A549 (cell line): ENCODE data around the gene DARS1. TPM values are rescaled to one million over a fixed set of nuclear protein-coding genes. Genes with fewer than 3 reads are reported as not detected.

ENCODE experiments used
- ATAC-seq, 2 experiments: fragments of 200-7000 bp in 1 of 2; fragments of >200 bp in 1 of 2; cut with Nextera tagmentation in 1 of 2; cut with Tn5 transposase in 1 of 2; 3 replicates each; pipeline versions ENCODE4 v1.8.0 to v1.9.1; 2018 to 2020; ENCODE audit warnings: mild to moderate bottlenecking in 1 of 2, moderate library complexity in 1 of 2
- CTCF ChIA-PET: fragments of 300-600 bp; sonication (Branson Sonifier 250); formaldehyde crosslinking; extraction: SDS; loops from one replicate; lab custom pipeline; 2021; ENCODE audit warnings: antibody characterized with exemption, inconsistent platforms; lab: Yijun Ruan, JAX
- POLR2A ChIA-PET: fragments of 350-600 bp; formaldehyde crosslinking; extraction: SDS; loops from one replicate; lab custom pipeline; 2021; ENCODE audit warnings: antibody characterized with exemption, inconsistent platforms; lab: Yijun Ruan, JAX
- DNase-seq, 2 experiments: peaks; one replicate each; pipeline versions ENCODE4 v3.0.0 to v3.0.0-alpha.2; 2011 to 2016; ENCODE audit warnings: low read depth in 1 of 2, low spot score in 1 of 2
- FAIRE-seq: peaks from 2 replicates; lab custom pipeline; 2011; peaks lifted over from hg19 to GRCh38; lab: Jason Lieb, UNC
- H3K27ac ChIP-seq, 2 experiments: fragments of >200 bp; sonication (Bioruptor Twin); formaldehyde crosslinking; 3 replicates each; pipeline ENCODE4 v1.5.1; 2016 to 2017
- H3K4me1 ChIP-seq: fragments of >200 bp; sonication (Bioruptor Twin); formaldehyde crosslinking; 3 replicates; pipeline ENCODE4 v1.6.1; 2016
- H3K4me2 ChIP-seq: fragments of >200 bp; sonication (Bioruptor Twin); formaldehyde crosslinking; 3 replicates; pipeline ENCODE4 v1.6.1; 2016
- H3K4me3 ChIP-seq: fragments of >200 bp; sonication (Bioruptor Twin); formaldehyde crosslinking; 3 replicates; pipeline ENCODE4 v1.5.1; 2016
- H3K9me3 ChIP-seq: fragments of >200 bp; sonication (Bioruptor Twin); formaldehyde crosslinking; 3 replicates; pipeline ENCODE4 v1.6.1; 2016
- ATOH8 ChIP-seq: fragments of 250-450 bp; sonication (Bioruptor Pico); IDR thresholded peaks from 2 replicates; pipeline ENCODE4 v1.5.0; 2020; ENCODE audit warnings: low read depth, mild to moderate bottlenecking, moderate library complexity
- BCL3 ChIP-seq: fragments of >200 bp; sonication (Bioruptor Twin); formaldehyde crosslinking; IDR thresholded peaks from 3 replicates; pipeline ENCODE4 v1.6.1; 2016
- FOSB ChIP-seq: fragments of 250-450 bp; sonication (Bioruptor Pico); IDR thresholded peaks from 2 replicates; pipeline ENCODE4 v1.5.0; 2020; ENCODE audit warnings: mild to moderate bottlenecking, moderate library complexity
- FOSL2 ChIP-seq, 2 experiments: fragments of 450-650 bp in 1 of 2; fragments of >200 bp in 1 of 2; sonication (Bioruptor Twin) in 1 of 2; formaldehyde crosslinking; IDR thresholded peaks; 2 replicates each; pipeline versions ENCODE4 v1.5.0 to v1.6.1; 2016 to 2020; ENCODE audit warnings: mild to moderate bottlenecking in 1 of 2, moderate library complexity in 1 of 2
- HDAC2 ChIP-seq: fragments of 200-600 bp; sonication (generic); IDR thresholded peaks from 2 replicates; pipeline ENCODE4 v1.6.1; 2016
- HOXA7 ChIP-seq: fragments of 250-450 bp; sonication (Bioruptor Pico); IDR thresholded peaks from 2 replicates; pipeline ENCODE4 v1.5.0; 2020; ENCODE audit warnings: mild to moderate bottlenecking, moderate library complexity
- HOXB5 ChIP-seq: fragments of 250-450 bp; sonication (Bioruptor Pico); IDR thresholded peaks from 2 replicates; pipeline ENCODE4 v1.5.0; 2020; ENCODE audit warnings: mild to moderate bottlenecking, moderate library complexity
- JUNB ChIP-seq: fragments of >200 bp; sonication (Bioruptor Twin); formaldehyde crosslinking; IDR thresholded peaks from 2 replicates; pipeline ENCODE4 v1.6.1; 2016
- KDM1A ChIP-seq: fragments of 200-600 bp; sonication (generic); IDR thresholded peaks from 2 replicates; pipeline ENCODE4 v1.6.1; 2016; ENCODE audit warnings: low read depth, mild to moderate bottlenecking
- KDM5A ChIP-seq: fragments of 200-600 bp; sonication (generic); IDR thresholded peaks from 2 replicates; pipeline ENCODE4 v1.6.1; 2016; ENCODE audit warnings: antibody characterized with exemption, mild to moderate bottlenecking
- NFE2L2 ChIP-seq: fragments of 150-350 bp; conservative IDR thresholded peaks from 2 replicates; pipeline ENCODE4 v1.6.1; 2014; ENCODE audit warnings: low read length
- NPAS2 ChIP-seq: fragments of 250-450 bp; sonication (Bioruptor Pico); IDR thresholded peaks from 2 replicates; pipeline ENCODE4 v1.8.0; 2022; ENCODE audit warnings: mild to moderate bottlenecking, moderate library complexity, borderline replicate concordance
- NR3C1 ChIP-seq: fragments of >200 bp; sonication (Bioruptor Twin); formaldehyde crosslinking; IDR thresholded peaks from 3 replicates; pipeline ENCODE4 v1.6.1; 2017
- POLR2A ChIP-seq: IDR thresholded peaks from 2 replicates; pipeline ENCODE4 v1.6.1; 2012; ENCODE audit warnings: mild to moderate bottlenecking, low read length
- RCOR1 ChIP-seq: fragments of 150-350 bp; IDR thresholded peaks from 2 replicates; pipeline ENCODE4 v1.6.1; 2014; ENCODE audit warnings: antibody characterized with exemption, low read length, low read depth
- REST ChIP-seq: fragments of 200-600 bp; sonication (generic); IDR thresholded peaks from 2 replicates; pipeline ENCODE4 v1.6.1; 2016; ENCODE audit warnings: antibody characterized with exemption, mild to moderate bottlenecking, moderate library complexity
- RFX5 ChIP-seq: fragments of 450-650 bp; IDR thresholded peaks from 2 replicates; pipeline ENCODE4 v1.7.1; 2014; ENCODE audit warnings: antibody characterized with exemption, mild to moderate bottlenecking, moderate library complexity
- SREBF2 ChIP-seq: fragments of 450-650 bp; IDR thresholded peaks from 2 replicates; pipeline ENCODE4 v1.6.1; 2014; ENCODE audit warnings: mild to moderate bottlenecking, moderate library complexity
- ZFP36 ChIP-seq: fragments of 450-650 bp; IDR thresholded peaks from 2 replicates; pipeline ENCODE4 v1.6.1; 2014; ENCODE audit warnings: borderline replicate concordance; ENCODE audit not compliant: partially characterized antibody
- WGBS: methylation state at CpG from one replicate; pipeline ENCODE4 v1.1.6; 2017; ENCODE audit errors: missing lambda C conversion rate; 5-methylcytosine and 5-hydroxymethylcytosine counted together
- polyA plus RNA-seq, 4 experiments: library from polyadenylated mRNA; depleted of rRNA in 3 of 4; stranded (reverse); fragments of >200 nt; fragmentation: RNase III in 1 of 4; extraction: RNeasy Plus Mini Kit Qiagen cat#74134 plus additional on column Dnase treatment in 1 of 4; gene quantifications; 2 replicates in 3 of 4; 3 replicates in 1 of 4; pipeline ENCODE4 v1.2.3, GENCODE V29; 2011 to 2017

The DARS1 gene
- polyA plus RNA-seq, 2 of the 4 experiments (the other 2 are of a cell fraction): 83.8 to 130 TPM

GRCh38 chr2:135951041-135951583 is 34.3 kb downstream of the DARS1 start (continued):
- TF ChIP-seq HDAC2 (no peak), RFX5 (no peak), NPAS2 (no peak), KDM1A (no peak), BCL3 (no peak)

- Histone ChIP-seq H3K4me1 (peaks cover 24% of the 10 kb centered on the region), H3K4me2 (peak overlapping the region; percentile 77), H3K27ac (no peak overlapping the region), H3K9me3 (no peaks in the 10 kb centered on the region), H3K4me3 (no peak overlapping the region)
- ChIA-PET POLR2A (no interaction called here), CTCF (interaction anchor here (0.6 to 0.8 kb wide), 3 partner anchors 31 to 114 kb away, joined by 3 read pairs; no protein-coding TSS in a partner anchor)
- 86% methylated on average over 3 of the region's 3 CpGs for WGBS
- no peak for DNase-seq
- ATAC-seq: no peak
- no peak for TF ChIP-seq KDM5A
- no peak for TF ChIP-seq NR3C1
- no peak for TF ChIP-seq ZFP36
- TF ChIP-seq SREBF2: no peak
- TF ChIP-seq KDM1A: no peak
- TF ChIP-seq BCL3: no peak
- no peak for TF ChIP-seq FOSB (CRISPR knock-in tag)
- no peak for FAIRE-seq
These were observed 35.8 kb downstream of the DARS1 start for GRCh38 chr2:135949451-135950234.

- Histone ChIP-seq H3K4me3 (0 out of 3 replicates have a peak overlapping the region, but pooled peaks have one; percentile 12), H3K27ac (peak overlapping the region; percentile 7 to 63; a peak in 4 of 6 replicates), H3K4me2 (peak overlapping the region; percentile 77), H3K4me1 (peaks cover 24% of the 10 kb centered on the region), H3K9me3 (no peaks in the 10 kb centered on the region)
- ATAC-seq: peak; percentile 87 to 88
- ChIA-PET POLR2A (no interaction called here), CTCF (interaction anchor here (0.5 to 1.8 kb wide), 5 partner anchors 30 to 429 kb away, joined by 3 to 5 read pairs (median 3); no protein-coding TSS in a partner anchor)
- FAIRE-seq: no peak
- 3% methylated on average over 9 of the region's 9 CpGs for WGBS
- peak; percentile 41 to 69 for DNase-seq
- TF ChIP-seq FOSL2 (IDR thresholded peaks at IDR 0.05) (peak; percentile 92), FOSL2 (CRISPR knock-in tag; IDR thresholded peaks at IDR 0.05) (peak; percentile 97), JUNB (peak; percentile 92), KDM5A (no peak)
These were observed 36.6 kb downstream of the DARS1 start for GRCh38 chr2:135948642-135949355.

GRCh38 chr2:135948141-135948540 is 37.3 kb downstream of the DARS1 start:
- Histone ChIP-seq H3K9me3 (no peaks in the 10 kb centered on the region), H3K27ac (peak overlapping the region; percentile 7 to 63; a peak in 4 of 6 replicates), H3K4me1 (peaks cover 24% of the 10 kb centered on the region), H3K4me3 (0 out of 3 replicates have a peak overlapping the region, but pooled peaks have one; percentile 12), H3K4me2 (peak overlapping the region; percentile 77)
- no peak for DNase-seq
- FAIRE-seq: no peak
- CTCF ChIA-PET: interaction anchor here (0.5 to 1.8 kb wide), 2 partner anchors 34 to 430 kb away, joined by 3 to 5 read pairs; no protein-coding TSS in a partner anchor
- 30% methylated on average over 1 of the region's 1 CpG for WGBS
- TF ChIP-seq POLR2A: no peak
- TF ChIP-seq REST: no peak
- TF ChIP-seq KDM1A: no peak
- TF ChIP-seq NFE2L2: no peak
- no peak for TF ChIP-seq ATOH8 (CRISPR knock-in tag)
- TF ChIP-seq HOXA7 (CRISPR knock-in tag): no peak
- TF ChIP-seq RCOR1: no peak
- no peak for TF ChIP-seq HOXB5
- ATAC-seq: peak; percentile 50 to 61
- POLR2A ChIA-PET: no interaction called here
